ENCODE measurements around the gene LSMEM2. TPM values are rescaled to one million over a fixed set of nuclear protein-coding genes. Genes with fewer than 3 reads are reported as not detected.
A peak's percentile ranks its signal among the peaks of the same experiment; 100 is the strongest.

The LSMEM2 gene
- total and polyA plus RNA-seq, 2 of the 8 experiments (the other 6 are each of a cell fraction or from before 2014, with no cell fraction given): 0.58 to 0.68 TPM

DNA sequence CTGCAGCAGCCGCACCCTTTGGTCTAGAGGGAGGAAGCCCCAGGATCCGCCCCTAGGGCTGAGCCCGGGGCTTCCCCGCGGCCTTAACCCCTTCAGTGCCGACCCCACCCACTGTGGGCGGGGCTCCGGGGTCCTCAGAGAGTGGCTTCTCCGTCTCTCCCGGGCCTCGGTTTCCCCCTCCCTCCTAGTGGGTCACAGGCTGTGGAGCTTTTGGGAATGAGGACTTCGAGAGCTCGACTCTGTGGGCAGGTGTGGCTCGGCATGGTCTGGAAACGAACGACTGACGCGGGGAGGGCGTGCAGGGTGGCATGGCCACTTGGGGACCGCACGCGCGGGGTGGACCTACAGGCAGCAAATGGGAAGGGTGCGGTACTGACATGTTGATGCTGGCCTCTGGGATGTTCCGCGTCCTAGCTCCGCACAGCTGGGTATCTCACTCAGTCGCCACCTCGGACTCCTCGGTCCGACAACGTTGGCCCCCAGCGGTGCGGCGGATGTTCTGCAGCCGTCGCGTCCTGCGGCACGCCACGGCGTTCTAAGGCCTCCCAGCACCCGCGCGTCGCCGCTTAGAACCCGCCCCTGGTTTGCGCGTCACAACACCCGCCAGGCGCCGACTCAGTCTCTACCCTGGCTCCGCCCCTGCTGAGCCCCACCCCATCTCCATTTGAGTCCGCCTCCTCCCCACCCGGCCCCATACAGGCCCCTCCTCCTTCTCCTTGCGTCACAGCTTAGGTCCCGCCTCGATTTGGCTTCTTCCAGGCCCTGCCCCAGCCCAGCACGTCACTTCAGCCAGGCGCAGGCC lies 20.1 kb downstream of the LSMEM2 start, which contains the start of the genes HYAL3 and NAA80:
TSS of gene HYAL3 (minus strand) at position 570 of the 802 bp plus-strand sequence. CDS start 3,803 bp downstream, outside the sequence.
TSS of gene NAA80 (minus strand) at position 570 of the 802 bp plus-strand sequence. CDS start 1,942 bp downstream, outside the sequence.
- 6% methylated on average over 31 of the region's 61 CpGs; no CpG with 5 or more reads in 1 of the 2 experiments for WGBS, 2 experiments (ENCODE audit: extremely low coverage in 1 of 2, insufficient coverage in 1 of 2, insufficient read length in 1 of 2, insufficient replicate concordance in 2 of 2, low coverage in 1 of 2, low lambda C conversion rate in 2 of 2, missing lambda C conversion rate in 1 of 2)
- Histone ChIP-seq H3K4me1 (replicated peaks in 1 of 4; ENCODE audit: control insufficient read depth in 3 of 4, insufficient read depth in 4 of 4, low read length in 3 of 4) (peaks cover 0 to 26% (median 12%) of the 10 kb centered on the region in 4 experiments; a peak in 6 of 7 replicates), H2AK5ac (ENCODE audit: low read depth, low read length) (no peak within 1 kb of the TSS), H3K9me3 (ENCODE audit: insufficient read depth in 2 of 2, low read depth in 1 of 2, low read length in 1 of 2) (no peaks in the 10 kb centered on the region), H3K79me1 (ENCODE audit: low read depth, low read length) (no peaks in the 10 kb centered on the region), H3K14ac (ENCODE audit: insufficient read length) (no peak within 1 kb of the TSS), H3K23me2 (ENCODE audit: low read depth, low read length) (peaks cover 5% of the 10 kb centered on the region; the same call in 1 of the 2 replicates), H2BK5ac (ENCODE audit: low read depth, low read length) (peak within 1 kb of the TSS; percentile 90), H2BK12ac (ENCODE audit: low read depth, low read length) (peak within 1 kb of the TSS; percentile 68; the same call in 1 of the 2 replicates), H2BK120ac (replicated peaks; ENCODE audit: low read depth, low read length) (peak within 1 kb of the TSS; percentile 26), H3K27ac (ENCODE audit: low read depth, low read length) (peak within 1 kb of the TSS; percentile 61), H3K36me3 (ENCODE audit: control insufficient read depth in 2 of 4, insufficient read depth in 4 of 4, low read length in 3 of 4) (no peaks in the 10 kb centered on the region), H2BK15ac (ENCODE audit: low read length) (peak within 1 kb of the TSS; percentile 98; the same call in 1 of the 2 replicates), H3K23ac (ENCODE audit: insufficient read length) (no peak within 1 kb of the TSS), H3K79me2 (ENCODE audit: control insufficient read depth in 1 of 2, insufficient read depth in 2 of 2, low read length in 2 of 2) (no peaks in the 10 kb centered on the region), H3K4ac (replicated peaks; ENCODE audit: insufficient read length, low read depth, low read length) (peak within 1 kb of the TSS; percentile 91), H3K9ac (replicated peaks in 1 of 4; ENCODE audit: extremely low read depth in 1 of 4, low read depth in 3 of 4, low read length in 3 of 4) (peak within 1 kb of the TSS in 3 of 4 experiments; percentile 55 to 68 (median 63); a peak in 6 of 7 replicates), H3K4me2 (ENCODE audit: insufficient read depth in 1 of 2, low read depth in 2 of 2, low read length in 2 of 2) (peak within 1 kb of the TSS; percentile 67 to 92), H3K18ac (ENCODE audit: extremely low read depth, low read length) (peak within 1 kb of the TSS; percentile 88), H2AFZ (ENCODE audit: low read length) (peak within 1 kb of the TSS; percentile 93), H2BK20ac (ENCODE audit: low read length) (no peak within 1 kb of the TSS), H4K91ac (replicated peaks; ENCODE audit: insufficient read length, low read length) (peak within 1 kb of the TSS; percentile 90), H3K27me3 (replicated peaks in 1 of 4; ENCODE audit: control insufficient read depth in 3 of 4, extremely low read depth in 1 of 4, insufficient read depth in 3 of 4, low read length in 3 of 4) (no peaks in the 10 kb centered on the region; a peak in 1 of 7 replicates), H3K56ac (replicated peaks; ENCODE audit: insufficient read length, low read depth, low read length) (peak within 1 kb of the TSS; percentile 67), H4K5ac (ENCODE audit: insufficient read length, low read depth, low read length) (peak within 1 kb of the TSS; percentile 80), H4K8ac (ENCODE audit: extremely low read depth, insufficient read depth, low read length) (peak within 1 kb of the TSS; percentile 78), H3K4me3 (ENCODE audit: extremely low read depth in 1 of 4, insufficient read depth in 2 of 4, low read depth in 3 of 4, low read length in 4 of 4) (peak within 1 kb of the TSS; percentile 70 to 89 (median 80)), H4K20me1 (replicated peaks in 1 of 2; ENCODE audit: control insufficient read depth in 1 of 2, insufficient read depth in 2 of 2, low read length in 2 of 2) (peaks cover 0 to 2% of the 10 kb centered on the region in 2 experiments)
- POLR2A ChIA-PET (ENCODE audit: partially characterized antibody): interaction anchor here (0.8 to 11.3 kb wide), 10 partner anchors 10 to 61 kb away, joined by 3 to 149 read pairs (median 3); partner anchors contain the start of genes HYAL2 and SEMA3B
- peak; percentile 99 for DNase-seq (ENCODE audit: low read depth in 1 of 2, low spot score in 2 of 2)
- CTCF ChIA-PET (ENCODE audit: partially characterized antibody): interaction anchor here (1.0 to 1.8 kb wide), 17 partner anchors 16 to 1090 kb away, joined by 3 to 7 read pairs (median 3); partner anchors contain the start of genes LSMEM2 and TUSC2
- peak; percentile 71 for FAIRE-seq
- TF ChIP-seq EP300 (IDR thresholded peaks at IDR 0.05; ENCODE audit: borderline replicate concordance in 1 of 2, low read depth in 2 of 2, low read length in 2 of 2) (no peak), TEAD4 (IDR thresholded peaks at IDR 0.05; ENCODE audit: low read depth, low read length) (no peak), SP4 (IDR thresholded peaks at IDR 0.05; ENCODE audit: low read length) (peak; percentile 88), PHF8 (conservative IDR thresholded peaks at IDR 0.05; ENCODE audit: low read depth, low read length) (0 out of 2 replicates have a peak, but pooled peaks have one; percentile 64), RXRA (IDR thresholded peaks at IDR 0.05; ENCODE audit: insufficient read depth, low read depth, low read length) (no peak), CTBP2 (IDR thresholded peaks at IDR 0.05; ENCODE audit: borderline replicate concordance, insufficient read depth, insufficient read length, low read length) (no peak), POLR2A (IDR thresholded peaks at IDR 0.05; ENCODE audit: control extremely low read depth in 1 of 2, low read depth in 2 of 2, low read length in 2 of 2) (peak in 1 of 2 experiments; percentile 66; a peak in 1 of 3 replicates), SP2 (IDR thresholded peaks at IDR 0.05; ENCODE audit: low read length) (no peak), TAF7 (optimal IDR thresholded peaks at IDR 0.05; ENCODE audit: borderline replicate concordance, low read depth, low read length) (no peak)
- TF ChIP-seq, protein P1, sequence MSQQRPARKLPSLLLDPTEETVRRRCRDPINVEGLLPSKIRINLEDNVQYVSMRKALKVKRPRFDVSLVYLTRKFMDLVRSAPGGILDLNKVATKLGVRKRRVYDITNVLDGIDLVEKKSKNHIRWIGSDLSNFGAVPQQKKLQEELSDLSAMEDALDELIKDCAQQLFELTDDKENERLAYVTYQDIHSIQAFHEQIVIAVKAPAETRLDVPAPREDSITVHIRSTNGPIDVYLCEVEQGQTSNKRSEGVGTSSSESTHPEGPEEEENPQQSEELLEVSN (IDR thresholded peaks at IDR 0.05): no peak; the same call in 1 of the 2 replicates
